Measurements from ENCODE around the gene NFKBIE. TPM values are rescaled to one million over a fixed set of nuclear protein-coding genes. Genes with fewer than 3 reads are reported as not detected.

Gene NFKBIE
- total RNA-seq, 3 donors from 2014 or later: 4.0 to 25.9 (median 14.4) TPM

- Histone ChIP-seq H3K27ac (no peak overlapping the region), H3K36me3 (no peaks in the 10 kb centered on the region), H3K4me3 (no peak overlapping the region), H3K9me3 (no peaks in the 10 kb centered on the region), H3K4me1 (no peaks in the 10 kb centered on the region), H3K27me3 (peaks cover 6 to 45% of the 10 kb centered on the region in 2 donors)
- TF ChIP-seq, protein P1, sequence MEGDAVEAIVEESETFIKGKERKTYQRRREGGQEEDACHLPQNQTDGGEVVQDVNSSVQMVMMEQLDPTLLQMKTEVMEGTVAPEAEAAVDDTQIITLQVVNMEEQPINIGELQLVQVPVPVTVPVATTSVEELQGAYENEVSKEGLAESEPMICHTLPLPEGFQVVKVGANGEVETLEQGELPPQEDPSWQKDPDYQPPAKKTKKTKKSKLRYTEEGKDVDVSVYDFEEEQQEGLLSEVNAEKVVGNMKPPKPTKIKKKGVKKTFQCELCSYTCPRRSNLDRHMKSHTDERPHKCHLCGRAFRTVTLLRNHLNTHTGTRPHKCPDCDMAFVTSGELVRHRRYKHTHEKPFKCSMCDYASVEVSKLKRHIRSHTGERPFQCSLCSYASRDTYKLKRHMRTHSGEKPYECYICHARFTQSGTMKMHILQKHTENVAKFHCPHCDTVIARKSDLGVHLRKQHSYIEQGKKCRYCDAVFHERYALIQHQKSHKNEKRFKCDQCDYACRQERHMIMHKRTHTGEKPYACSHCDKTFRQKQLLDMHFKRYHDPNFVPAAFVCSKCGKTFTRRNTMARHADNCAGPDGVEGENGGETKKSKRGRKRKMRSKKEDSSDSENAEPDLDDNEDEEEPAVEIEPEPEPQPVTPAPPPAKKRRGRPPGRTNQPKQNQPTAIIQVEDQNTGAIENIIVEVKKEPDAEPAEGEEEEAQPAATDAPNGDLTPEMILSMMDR (IDR thresholded peaks at IDR 0.05): no peak
- TF ChIP-seq POLR2AphosphoS5 (IDR thresholded peaks at IDR 0.05): no peak
- no peak for TF ChIP-seq POLR2A (IDR thresholded peaks at IDR 0.05)
- DNase-seq (ENCODE audit: low spot score in 2 of 2): no peak
- intact Hi-C loops (cut with DNase I; ENCODE audit: low total_unique reads): no loop called here
Observed at GRCh38 chr6:44272999-44273566, 7.7 kb upstream of the NFKBIE start.

DNA sequence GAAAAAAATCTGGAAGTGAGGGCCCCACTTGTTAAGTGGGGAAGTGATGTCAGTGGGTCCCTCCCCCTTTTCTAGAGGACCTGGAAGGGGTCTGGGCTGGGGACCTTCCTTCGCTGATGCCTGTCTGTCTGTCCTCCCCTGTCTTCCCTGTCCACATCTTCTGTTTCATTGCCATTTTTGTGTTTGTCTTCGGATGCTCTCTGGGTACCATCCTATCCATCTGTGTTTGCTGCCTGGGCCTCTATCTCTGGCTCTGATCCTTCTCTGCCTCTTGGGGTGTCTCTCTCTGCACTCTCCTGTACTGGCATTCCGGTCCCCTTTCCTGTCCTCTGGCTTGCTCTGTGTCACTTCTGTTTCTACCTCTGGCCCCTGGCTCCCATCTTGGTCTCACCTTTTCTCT lies 7.2 kb upstream of the NFKBIE start:
- DNase-seq (ENCODE audit: low spot score in 2 of 2): no peak
- Histone ChIP-seq H3K9me3 (no peaks in the 10 kb centered on the region), H3K27me3 (peaks cover 6 to 41% of the 10 kb centered on the region in 2 donors), H3K4me1 (no peaks in the 10 kb centered on the region), H3K27ac (no peak overlapping the region), H3K4me3 (no peak overlapping the region), H3K36me3 (no peaks in the 10 kb centered on the region)
- TF ChIP-seq, protein P1 (IDR thresholded peaks at IDR 0.05): no peak
- TF ChIP-seq POLR2AphosphoS5 (IDR thresholded peaks at IDR 0.05): no peak
- TF ChIP-seq POLR2A (IDR thresholded peaks at IDR 0.05): no peak
- intact Hi-C loops (cut with DNase I; ENCODE audit: low total_unique reads): no loop called here

GRCh38 chr6:44271914-44272313 lies 6.6 kb upstream of the NFKBIE start:
- H3K4me1 ChIP-seq: no peaks in the 10 kb centered on the region
- TF ChIP-seq, protein P1 (IDR thresholded peaks at IDR 0.05): no peak
- no peak for TF ChIP-seq POLR2A (IDR thresholded peaks at IDR 0.05)
- TF ChIP-seq POLR2AphosphoS5 (IDR thresholded peaks at IDR 0.05): no peak
- H3K27ac ChIP-seq: no peak overlapping the region
- no peak overlapping the region for H3K4me3 ChIP-seq
- H3K27me3 ChIP-seq: peaks cover 6 to 35% of the 10 kb centered on the region in 2 donors
- intact Hi-C loops (cut with DNase I; ENCODE audit: low total_unique reads): loop anchor here (2.0 kb wide), 1 partner anchor 75 kb away; no protein-coding TSS in a partner anchor
- no peaks in the 10 kb centered on the region for H3K36me3 ChIP-seq
- H3K9me3 ChIP-seq: no peaks in the 10 kb centered on the region
- DNase-seq (ENCODE audit: low spot score in 2 of 2): no peak

- intact Hi-C loops (cut with DNase I; ENCODE audit: low total_unique reads): loop anchor here (2.0 kb wide), 1 partner anchor 75 kb away; no protein-coding TSS in a partner anchor
- Histone ChIP-seq H3K36me3 (no peaks in the 10 kb centered on the region), H3K27me3 (peaks cover 6 to 30% of the 10 kb centered on the region in 2 donors), H3K9me3 (no peaks in the 10 kb centered on the region), H3K4me3 (no peak overlapping the region), H3K27ac (no peak overlapping the region), H3K4me1 (no peaks in the 10 kb centered on the region)
- no peak for DNase-seq (ENCODE audit: low spot score in 2 of 2)
- TF ChIP-seq POLR2AphosphoS5 (IDR thresholded peaks at IDR 0.05): no peak
Observed at GRCh38 chr6:44271406-44271723, 6.0 kb upstream of the NFKBIE start.

- intact Hi-C loops (cut with DNase I; ENCODE audit: low total_unique reads): loop anchor here (2.0 kb wide), 1 partner anchor 76 kb away; no protein-coding TSS in a partner anchor
- Histone ChIP-seq H3K4me3 (peak overlapping the region; percentile 11 to 79 (median 52)), H3K4me1 (no peaks in the 10 kb centered on the region), H3K36me3 (no peaks in the 10 kb centered on the region), H3K27me3 (peaks cover 6 to 26% of the 10 kb centered on the region in 2 donors), H3K9me3 (no peaks in the 10 kb centered on the region), H3K27ac (no peak overlapping the region)
- DNase-seq (ENCODE audit: low spot score in 2 of 2): no peak
- TF ChIP-seq, protein P1 (IDR thresholded peaks at IDR 0.05): no peak
- TF ChIP-seq POLR2AphosphoS5 (IDR thresholded peaks at IDR 0.05) (no peak), POLR2A (IDR thresholded peaks at IDR 0.05) (no peak)
Observed at GRCh38 chr6:44270526-44271405, 5.4 kb upstream of the NFKBIE start.
